Peyer's patch (tissue), 4 donors: ENCODE measurements around the gene RNF225.

Experiments
- CTCF ChIP-seq, 6 experiments: fragments of 450-650 bp in 4 of 6; fragments of 200-600 bp in 2 of 6; sonication (generic) in 1 of 6; IDR thresholded peaks; one replicate each; pipeline ENCODE4 v1.5.1; 2017 to 2019; ENCODE audit warnings: antibody characterized with exemption in 6 of 6, mild to moderate bottlenecking in 3 of 6, moderate library complexity in 1 of 6
- POLR2A ChIP-seq, 2 donors: fragments of 450-650 bp; IDR thresholded peaks; one replicate each; pipeline ENCODE4 v1.5.1; 2017; ENCODE audit warnings: antibody characterized with exemption in 2 of 2, mild to moderate bottlenecking in 2 of 2, moderate library complexity in 2 of 2

- no peak for TF ChIP-seq CTCF (IDR thresholded peaks at IDR 0.05)
- no peak for TF ChIP-seq POLR2A (IDR thresholded peaks at IDR 0.05)
These were observed 27.6 kb upstream of the RNF225 start for GRCh38 chr19:58367698-58368454.
